Measurements from ENCODE around the gene C22orf15.
A peak's percentile ranks its signal among the peaks of the same experiment; 100 is the strongest.

C22orf15 gene

DNA sequence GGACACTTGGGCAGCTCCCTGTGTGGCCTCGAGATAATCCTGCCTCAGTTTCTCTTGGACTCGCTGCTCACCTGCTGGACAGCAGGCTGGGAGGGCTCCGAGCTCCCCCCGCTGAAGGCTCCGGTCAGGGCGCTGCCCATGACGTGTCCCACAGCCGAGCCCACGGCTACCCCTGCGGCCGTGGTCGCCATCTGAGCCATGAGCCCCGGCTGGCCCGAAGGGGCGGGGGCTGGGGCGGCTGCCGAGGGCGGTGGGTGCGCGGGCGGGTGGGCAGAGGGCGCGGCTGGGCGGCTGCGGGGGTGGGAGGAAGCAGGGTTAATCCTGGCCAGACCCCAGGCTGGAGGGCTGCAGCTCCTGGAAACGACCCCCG, 4.5 kb downstream of the C22orf15 start:
- TF ChIP-seq CTCF (conservative IDR thresholded peaks at IDR 0.05; ENCODE audit: low read depth, low read length), result no peak
- peak overlapping the region; percentile 64 for H3K4me3 ChIP-seq (ENCODE audit: low read length)
- no peak for DNase-seq (ENCODE audit: low read depth)

DNA sequence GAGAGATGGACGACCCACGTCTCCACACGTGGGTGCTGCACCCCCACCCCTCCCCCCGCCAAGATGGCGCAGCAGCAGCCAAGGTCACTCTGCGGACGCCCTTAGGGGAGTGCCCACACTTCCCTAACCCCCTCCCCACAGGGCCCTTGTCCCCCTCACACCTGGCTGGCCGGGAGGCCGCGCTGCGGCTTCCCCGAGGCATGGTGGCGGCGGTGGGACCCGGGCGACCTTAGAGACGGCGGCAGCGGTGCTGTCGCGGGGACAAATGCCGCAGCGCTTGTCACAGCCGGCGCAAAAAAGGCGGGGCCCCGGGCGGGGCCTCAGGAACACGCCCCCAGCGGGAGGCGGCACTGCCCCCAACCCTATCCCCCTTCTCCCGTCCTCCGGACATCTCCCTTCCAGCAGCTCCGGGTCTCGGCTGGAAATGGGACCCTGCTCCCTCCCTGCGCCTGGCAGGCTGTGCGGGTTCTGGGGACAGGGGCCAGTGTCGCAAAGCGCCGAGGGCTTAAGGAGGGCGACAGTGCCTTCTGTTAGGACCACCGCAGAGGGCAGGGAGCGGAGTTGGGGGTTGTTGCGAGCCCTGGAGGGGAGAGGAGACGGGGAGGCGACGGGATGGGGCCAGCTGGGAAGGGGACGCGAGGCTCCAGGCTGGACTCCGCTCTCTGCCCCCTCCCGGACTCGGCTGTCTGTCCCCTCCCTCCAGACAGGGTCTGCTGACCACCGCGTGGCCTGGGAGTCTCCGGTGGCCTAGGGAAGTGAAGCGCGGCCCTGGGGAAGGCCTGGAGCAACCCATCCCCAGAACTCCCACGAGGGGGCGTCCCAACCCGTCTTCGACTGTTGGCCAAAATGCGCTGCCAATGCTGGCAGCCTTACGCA, 5.1 kb downstream of the C22orf15 start, which contains the start of gene CHCHD10:
CHCHD10 (minus strand) TSS at position 300 of the 876 bp plus-strand sequence; CDS start at position 202, 98 bp downstream.
- DNase-seq (ENCODE audit: low read depth), result no peak
- H3K4me3 ChIP-seq (ENCODE audit: low read length), result peak within 1 kb of the TSS; percentile 64
- peak; percentile 80 for TF ChIP-seq CTCF (conservative IDR thresholded peaks at IDR 0.05; ENCODE audit: low read depth, low read length)

- TF ChIP-seq CTCF (conservative IDR thresholded peaks at IDR 0.05; ENCODE audit: low read depth, low read length), result no peak
- no peak overlapping the region for H3K4me3 ChIP-seq (ENCODE audit: low read length)
- no peak for DNase-seq (ENCODE audit: low read depth)
These were observed 6.7 kb downstream of the C22orf15 start for GRCh38 chr22:23769321-23769965.

DNA sequence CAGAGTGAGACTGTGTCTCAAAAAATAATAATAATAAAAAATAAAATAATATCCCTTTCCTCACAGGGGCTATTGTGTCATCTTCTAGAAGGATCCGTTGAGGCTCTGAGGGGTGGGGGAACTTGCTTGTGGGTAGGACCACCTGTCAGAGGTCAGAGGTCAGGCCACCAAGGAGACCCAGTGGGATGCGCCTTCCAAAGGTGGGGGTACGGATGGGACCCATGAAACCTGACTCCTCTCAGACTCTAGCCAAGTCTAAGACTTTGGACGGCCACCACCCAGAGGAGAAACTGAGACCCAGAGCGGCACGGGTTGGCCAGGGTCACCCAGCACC, 9.5 kb downstream of the C22orf15 start:
- no peak for TF ChIP-seq CTCF (conservative IDR thresholded peaks at IDR 0.05; ENCODE audit: low read depth, low read length)
- peak overlapping the region; percentile 39 for H3K4me3 ChIP-seq (ENCODE audit: low read length)

DNA sequence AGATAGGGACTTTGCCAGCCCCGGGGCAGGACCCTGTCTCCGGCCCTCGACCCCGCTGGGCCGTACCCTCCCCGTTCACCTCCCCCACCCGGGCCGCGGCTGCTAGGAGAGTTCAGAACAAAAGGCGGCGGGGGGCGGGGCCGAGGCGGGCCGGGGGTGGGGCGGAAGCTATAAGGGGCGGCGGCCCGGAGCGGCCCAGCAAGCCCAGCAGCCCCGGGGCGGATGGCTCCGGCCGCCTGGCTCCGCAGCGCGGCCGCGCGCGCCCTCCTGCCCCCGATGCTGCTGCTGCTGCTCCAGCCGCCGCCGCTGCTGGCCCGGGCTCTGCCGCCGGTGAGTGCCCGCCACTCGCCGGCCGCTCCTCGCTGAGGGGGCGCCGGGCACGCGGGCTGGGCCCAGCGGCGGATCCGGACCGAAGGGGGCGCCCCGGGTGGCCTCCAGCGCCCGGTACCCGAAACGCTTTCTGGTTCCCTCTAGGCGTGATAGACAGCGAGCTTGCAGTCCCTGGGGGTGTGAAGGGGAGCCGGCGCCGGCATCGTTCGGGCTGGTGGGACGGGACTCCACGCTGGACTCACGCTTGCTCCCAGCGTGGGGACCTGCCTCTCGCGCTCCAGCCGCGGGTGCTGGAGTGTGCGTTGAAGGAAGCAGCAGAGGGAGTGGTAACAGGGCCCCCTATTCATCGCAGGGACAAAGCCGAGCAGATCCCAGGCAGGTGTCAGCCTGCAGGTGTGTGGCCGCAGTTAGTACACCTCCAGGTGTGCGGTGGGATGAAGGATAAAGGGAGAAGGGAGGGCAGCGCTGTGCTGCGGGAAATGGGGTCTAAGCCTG, 10.1 kb downstream of the C22orf15 start, which contains the start of gene MMP11:
MMP11 (plus strand) TSS at position 201 of the 825 bp plus-strand sequence; CDS start at position 223, 22 bp downstream.
- no peak for DNase-seq (ENCODE audit: low read depth)
- H3K4me3 ChIP-seq (ENCODE audit: low read length), result peak within 1 kb of the TSS; percentile 49
- peak; percentile 5 for TF ChIP-seq CTCF (conservative IDR thresholded peaks at IDR 0.05; ENCODE audit: low read depth, low read length)

More for the DNA sequence above, 9.5 kb downstream of the C22orf15 start:
- DNase-seq (ENCODE audit: low read depth), result no peak

GRCh38 chr22:23773483-23774113, 10.8 kb downstream of the C22orf15 start:
- no peak for TF ChIP-seq CTCF (conservative IDR thresholded peaks at IDR 0.05; ENCODE audit: low read depth, low read length)
- no peak for DNase-seq (ENCODE audit: low read depth)
- peak overlapping the region; percentile 49 for H3K4me3 ChIP-seq (ENCODE audit: low read length)

All from retinal pigment epithelial cell (primary cell).